ENCODE data around the gene SERPINA5. TPM values are rescaled to one million over a fixed set of nuclear protein-coding genes. Genes with fewer than 3 reads are reported as not detected.
"Not testable (repeated sequence)": the region's sequence is repeated elsewhere in the genome, so short reads cannot be mapped to it uniquely, and the experiment has no call there.

SERPINA5 gene
- total and polyA plus RNA-seq, 3 donors from 2014 or later: 940 to 1,170 (median 1,154) TPM

GRCh38 chr14:94600148-94600545 lies 18.9 kb downstream of the SERPINA5 start:
- intact Hi-C loops (cut with DNase I; ENCODE audit: low total_unique reads): no loop called here
- H3K27ac ChIP-seq: peak overlapping the region; percentile 78 to 88
- 55 to 71% methylated on average over 10 to 11 of the region's 11 CpGs for WGBS, 2 donors
- no peaks in the 10 kb centered on the region for H3K9me3 ChIP-seq
- no peaks in the 10 kb centered on the region for H3K36me3 ChIP-seq (ENCODE audit: low read depth, missing control alignments)
- peaks cover 86% of the 10 kb centered on the region for H3K4me1 ChIP-seq
- no peak for TF ChIP-seq POLR2A (IDR thresholded peaks at IDR 0.05)
- TF ChIP-seq CTCF (IDR thresholded peaks at IDR 0.05): no peak
- H3K4me3 ChIP-seq: no peak overlapping the region
- no peaks in the 10 kb centered on the region for H3K27me3 ChIP-seq
- DNase-seq: no peak

GRCh38 chr14:94601884-94602391 lies 20.7 kb downstream of the SERPINA5 start:
- intact Hi-C loops (cut with DNase I; ENCODE audit: low total_unique reads): no loop called here
- Histone ChIP-seq H3K36me3 (ENCODE audit: low read depth, missing control alignments) (no peaks in the 10 kb centered on the region), H3K9me3 (no peaks in the 10 kb centered on the region), H3K27me3 (no peaks in the 10 kb centered on the region), H3K4me1 (peaks cover 92% of the 10 kb centered on the region), H3K27ac (peak overlapping the region; percentile 73 to 88), H3K4me3 (no peak overlapping the region)
- DNase-seq: peak; percentile 86
- WGBS, 2 donors: 16 to 31% methylated on average over 6 of the region's 6 CpGs
- TF ChIP-seq POLR2A (IDR thresholded peaks at IDR 0.05): no peak
- no peak for TF ChIP-seq CTCF (IDR thresholded peaks at IDR 0.05)

- TF ChIP-seq CTCF (IDR thresholded peaks at IDR 0.05) (no peak), POLR2A (IDR thresholded peaks at IDR 0.05) (no peak)
- H3K9me3 ChIP-seq: no peaks in the 10 kb centered on the region
- H3K27ac ChIP-seq: peak overlapping the region; percentile 73 to 88
- 68 to 96% methylated on average over 5 of the region's 5 CpGs for WGBS, 2 donors
- no peaks in the 10 kb centered on the region for H3K27me3 ChIP-seq
- peaks cover 86% of the 10 kb centered on the region for H3K4me1 ChIP-seq
- intact Hi-C loops (cut with DNase I; ENCODE audit: low total_unique reads): no loop called here
- H3K36me3 ChIP-seq (ENCODE audit: low read depth, missing control alignments): no peaks in the 10 kb centered on the region
- DNase-seq: no peak
- no peak overlapping the region for H3K4me3 ChIP-seq
These were observed 21.5 kb downstream of the SERPINA5 start for GRCh38 chr14:94602722-94603121.

- 68 to 70% methylated on average over 3 of the region's 3 CpGs for WGBS, 2 donors
- intact Hi-C loops (cut with DNase I; ENCODE audit: low total_unique reads): no loop called here
- no peaks in the 10 kb centered on the region for H3K36me3 ChIP-seq (ENCODE audit: low read depth, missing control alignments)
- no peak for DNase-seq
- no peaks in the 10 kb centered on the region for H3K9me3 ChIP-seq
- H3K27ac ChIP-seq: peak overlapping the region in 1 of 2 donors; percentile 41
- H3K4me3 ChIP-seq: no peak overlapping the region
- H3K4me1 ChIP-seq: peaks cover 59% of the 10 kb centered on the region
- no peaks in the 10 kb centered on the region for H3K27me3 ChIP-seq
- no peak for TF ChIP-seq POLR2A (IDR thresholded peaks at IDR 0.05)
- TF ChIP-seq CTCF (IDR thresholded peaks at IDR 0.05): no peak
These were observed 24.1 kb downstream of the SERPINA5 start for GRCh38 chr14:94605361-94605760.

- H3K4me3 ChIP-seq; H3K27me3 ChIP-seq; H3K27ac ChIP-seq; H3K36me3 ChIP-seq (ENCODE audit: low read depth, missing control alignments); intact Hi-C loops (cut with DNase I; ENCODE audit: low total_unique reads); DNase-seq; H3K9me3 ChIP-seq: not testable (repeated sequence)
- H3K4me1 ChIP-seq: peaks cover 42% of the 10 kb centered on the region
- WGBS, 2 donors: 71 to 92% methylated on average over 1 of the region's 1 CpG
These were observed 27.7 kb downstream of the SERPINA5 start for GRCh38 chr14:94608966-94609365.

All from testis (tissue), 3 donors.